WTC11 (cell line): ENCODE measurements around the gene POGK.

ENCODE experiments used
- CREM ChIP-seq: sonication (generic); formaldehyde crosslinking; IDR thresholded peaks from 2 replicates; pipeline ENCODE4 v1.8.1; 2022; ENCODE audit warnings: mild to moderate bottlenecking, missing genetic modification reagents, moderate library complexity
- ESRRA ChIP-seq: sonication (generic); formaldehyde crosslinking; IDR thresholded peaks from 2 replicates; pipeline ENCODE4 v1.8.1; 2022; ENCODE audit warnings: mild to moderate bottlenecking, missing genetic modification reagents, borderline replicate concordance
- TF ChIP-seq, protein P1 (sequence below): fragments of 200-600 bp; IDR thresholded peaks from 2 replicates; pipeline ENCODE4 v1.8.0; 2022; ENCODE audit warnings: antibody characterized with exemption

DNA sequence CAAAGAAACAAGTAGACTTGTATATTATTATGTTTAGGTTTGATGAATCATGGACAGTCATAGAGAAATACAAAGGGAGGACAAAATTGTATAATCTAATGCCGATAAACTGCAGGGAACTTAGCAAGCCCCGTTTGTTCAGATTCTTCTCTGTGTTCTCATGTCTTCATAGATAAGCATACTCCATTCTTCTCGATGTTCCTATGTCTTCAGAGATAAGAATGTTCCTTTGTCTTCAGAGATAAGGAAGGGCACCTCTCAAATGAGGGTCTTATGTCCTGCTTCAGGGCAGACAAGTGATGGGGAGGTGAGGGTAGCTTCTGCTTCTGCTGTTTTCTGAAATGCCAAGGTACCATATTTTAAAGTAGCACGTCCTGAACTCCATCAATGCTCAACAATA lies 56.5 kb downstream of the POGK start:
- TF ChIP-seq, protein P1, sequence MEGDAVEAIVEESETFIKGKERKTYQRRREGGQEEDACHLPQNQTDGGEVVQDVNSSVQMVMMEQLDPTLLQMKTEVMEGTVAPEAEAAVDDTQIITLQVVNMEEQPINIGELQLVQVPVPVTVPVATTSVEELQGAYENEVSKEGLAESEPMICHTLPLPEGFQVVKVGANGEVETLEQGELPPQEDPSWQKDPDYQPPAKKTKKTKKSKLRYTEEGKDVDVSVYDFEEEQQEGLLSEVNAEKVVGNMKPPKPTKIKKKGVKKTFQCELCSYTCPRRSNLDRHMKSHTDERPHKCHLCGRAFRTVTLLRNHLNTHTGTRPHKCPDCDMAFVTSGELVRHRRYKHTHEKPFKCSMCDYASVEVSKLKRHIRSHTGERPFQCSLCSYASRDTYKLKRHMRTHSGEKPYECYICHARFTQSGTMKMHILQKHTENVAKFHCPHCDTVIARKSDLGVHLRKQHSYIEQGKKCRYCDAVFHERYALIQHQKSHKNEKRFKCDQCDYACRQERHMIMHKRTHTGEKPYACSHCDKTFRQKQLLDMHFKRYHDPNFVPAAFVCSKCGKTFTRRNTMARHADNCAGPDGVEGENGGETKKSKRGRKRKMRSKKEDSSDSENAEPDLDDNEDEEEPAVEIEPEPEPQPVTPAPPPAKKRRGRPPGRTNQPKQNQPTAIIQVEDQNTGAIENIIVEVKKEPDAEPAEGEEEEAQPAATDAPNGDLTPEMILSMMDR: no peak
- TF ChIP-seq CREM: no peak
- TF ChIP-seq ESRRA (CRISPR knock-in tag): no peak
